Sigmoid colon (tissue), 4 donors: Measurements from ENCODE around the gene PYGB.

Source experiments
- EP300 ChIP-seq, 4 donors: sonication (generic); formaldehyde crosslinking; IDR thresholded peaks; one replicate each; pipeline ENCODE4 v1.6.1; 2017; ENCODE audit warnings: antibody characterized with exemption in 4 of 4
- POLR2AphosphoS5 ChIP-seq, 4 donors: sonication (generic); formaldehyde crosslinking; IDR thresholded peaks; one replicate each; pipeline ENCODE4 v1.6.1; 2017; ENCODE audit warnings: antibody characterized with exemption in 4 of 4

- TF ChIP-seq EP300 (IDR thresholded peaks at IDR 0.05), result no peak
- TF ChIP-seq POLR2AphosphoS5 (IDR thresholded peaks at IDR 0.05), result no peak
Measured at GRCh38 chr20:25269057-25269832, 21.4 kb downstream of the PYGB start.
